ENCODE measurements around the gene FRMD4A.

Gene FRMD4A

DNA sequence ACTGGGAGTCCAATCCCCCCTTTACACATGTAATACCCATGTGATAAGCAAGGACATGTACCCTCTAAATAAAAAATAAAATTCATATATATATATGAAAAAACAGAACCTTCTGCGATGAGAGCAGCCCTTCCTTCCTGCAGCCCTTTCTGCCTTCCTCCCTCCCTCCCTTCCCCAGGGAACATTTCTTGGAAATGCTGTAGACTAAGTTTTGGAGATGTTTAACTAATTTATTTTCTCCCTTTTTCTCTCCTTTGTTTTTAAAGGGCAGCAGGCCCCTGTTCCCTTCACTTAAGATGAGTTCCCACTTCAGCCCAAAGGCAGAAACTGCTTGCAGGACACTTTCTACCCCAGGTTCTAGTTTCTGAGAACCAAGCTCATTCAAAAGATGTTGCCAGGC is 179.2 kb downstream of the FRMD4A start:
- Histone ChIP-seq H3K79me2 (ENCODE audit: control insufficient read depth, low read length) (no peaks in the 10 kb centered on the region), H3F3A (ENCODE audit: control insufficient read depth, insufficient read depth) (no peaks in the 10 kb centered on the region), H3K36me3 (ENCODE audit: control insufficient read depth, low read length) (no peaks in the 10 kb centered on the region), H3K4me2 (ENCODE audit: low read length) (no peak overlapping the region), H3K27me3 (ENCODE audit: control insufficient read depth, low read length) (peaks cover 4% of the 10 kb centered on the region), H4K20me1 (ENCODE audit: control insufficient read depth, insufficient read depth, low read depth, low read length) (no peaks in the 10 kb centered on the region), H3K4me1 (ENCODE audit: control insufficient read depth, low read length) (no peaks in the 10 kb centered on the region), H3K27ac (ENCODE audit: low read depth, low read length) (no peak overlapping the region), H3K9me2 (replicated peaks; ENCODE audit: control insufficient read depth, low read length) (no peaks in the 10 kb centered on the region), H3K9me3 (ENCODE audit: control insufficient read depth, insufficient read depth, low read length) (no peaks in the 10 kb centered on the region), H3K4me3 (ENCODE audit: low read length) (no peak overlapping the region)
- TF ChIP-seq, protein P1, sequence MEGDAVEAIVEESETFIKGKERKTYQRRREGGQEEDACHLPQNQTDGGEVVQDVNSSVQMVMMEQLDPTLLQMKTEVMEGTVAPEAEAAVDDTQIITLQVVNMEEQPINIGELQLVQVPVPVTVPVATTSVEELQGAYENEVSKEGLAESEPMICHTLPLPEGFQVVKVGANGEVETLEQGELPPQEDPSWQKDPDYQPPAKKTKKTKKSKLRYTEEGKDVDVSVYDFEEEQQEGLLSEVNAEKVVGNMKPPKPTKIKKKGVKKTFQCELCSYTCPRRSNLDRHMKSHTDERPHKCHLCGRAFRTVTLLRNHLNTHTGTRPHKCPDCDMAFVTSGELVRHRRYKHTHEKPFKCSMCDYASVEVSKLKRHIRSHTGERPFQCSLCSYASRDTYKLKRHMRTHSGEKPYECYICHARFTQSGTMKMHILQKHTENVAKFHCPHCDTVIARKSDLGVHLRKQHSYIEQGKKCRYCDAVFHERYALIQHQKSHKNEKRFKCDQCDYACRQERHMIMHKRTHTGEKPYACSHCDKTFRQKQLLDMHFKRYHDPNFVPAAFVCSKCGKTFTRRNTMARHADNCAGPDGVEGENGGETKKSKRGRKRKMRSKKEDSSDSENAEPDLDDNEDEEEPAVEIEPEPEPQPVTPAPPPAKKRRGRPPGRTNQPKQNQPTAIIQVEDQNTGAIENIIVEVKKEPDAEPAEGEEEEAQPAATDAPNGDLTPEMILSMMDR (IDR thresholded peaks at IDR 0.05; ENCODE audit: low read depth, low read length, poor library complexity, severe bottlenecking), result no peak
- TF ChIP-seq EZH2phosphoT487 (IDR thresholded peaks at IDR 0.05; ENCODE audit: borderline replicate concordance, low read length), result no peak

DNA sequence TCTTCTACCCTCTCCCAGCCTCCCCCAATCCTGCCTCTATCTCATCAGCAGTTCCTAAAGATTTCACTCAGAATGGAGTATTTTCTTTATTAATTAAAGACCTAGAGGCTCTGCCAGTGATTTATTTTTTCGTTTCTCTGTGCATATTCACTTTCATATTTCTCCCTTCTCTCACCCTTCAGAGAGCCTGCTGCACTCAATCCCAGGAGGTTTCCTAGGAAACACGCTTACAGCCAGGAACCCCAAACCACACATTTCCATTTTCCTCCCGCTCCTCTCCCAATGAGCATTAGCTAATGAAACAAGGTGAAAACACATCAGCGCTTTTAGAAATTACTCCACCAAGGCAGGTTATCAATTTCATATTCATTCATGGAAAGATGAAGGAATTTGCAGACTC is 180.2 kb downstream of the FRMD4A start:
- Histone ChIP-seq H3K79me2 (ENCODE audit: control insufficient read depth, low read length) (no peaks in the 10 kb centered on the region), H4K20me1 (ENCODE audit: control insufficient read depth, insufficient read depth, low read depth, low read length) (no peaks in the 10 kb centered on the region), H3K4me3 (ENCODE audit: low read length) (no peak overlapping the region), H3K4me2 (ENCODE audit: low read length) (no peak overlapping the region), H3K27ac (ENCODE audit: low read depth, low read length) (no peak overlapping the region), H3K9me2 (replicated peaks; ENCODE audit: control insufficient read depth, low read length) (no peaks in the 10 kb centered on the region), H3K36me3 (ENCODE audit: control insufficient read depth, low read length) (no peaks in the 10 kb centered on the region), H3F3A (ENCODE audit: control insufficient read depth, insufficient read depth) (no peaks in the 10 kb centered on the region), H3K4me1 (ENCODE audit: control insufficient read depth, low read length) (no peaks in the 10 kb centered on the region), H3K9me3 (ENCODE audit: control insufficient read depth, insufficient read depth, low read length) (no peaks in the 10 kb centered on the region), H3K27me3 (ENCODE audit: control insufficient read depth, low read length) (peaks cover 3% of the 10 kb centered on the region)
- no peak for TF ChIP-seq EZH2phosphoT487 (IDR thresholded peaks at IDR 0.05; ENCODE audit: borderline replicate concordance, low read length)
- TF ChIP-seq, protein P1 (IDR thresholded peaks at IDR 0.05; ENCODE audit: low read depth, low read length, poor library complexity, severe bottlenecking), result no peak

DNA sequence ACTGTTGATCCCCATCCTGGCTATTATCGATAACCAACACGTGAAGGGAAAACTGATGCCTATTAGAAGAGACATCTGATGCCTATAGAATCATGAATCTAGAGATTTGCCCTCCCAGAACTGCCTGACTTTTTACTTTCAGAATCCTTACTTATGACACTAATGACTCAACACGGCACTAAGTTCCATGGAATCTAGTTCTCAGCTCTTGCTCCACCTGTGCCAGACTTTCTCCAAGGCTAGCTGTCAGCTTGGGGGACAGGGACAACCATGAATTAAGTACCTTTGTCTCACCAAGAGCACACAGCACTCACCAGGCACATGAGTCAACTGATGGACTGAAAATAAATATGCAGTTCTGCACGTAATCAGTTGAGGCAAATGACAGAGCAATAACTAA is 184.2 kb downstream of the FRMD4A start:
- Histone ChIP-seq H4K20me1 (ENCODE audit: control insufficient read depth, insufficient read depth, low read depth, low read length) (no peaks in the 10 kb centered on the region), H3K4me2 (ENCODE audit: low read length) (no peak overlapping the region), H3F3A (ENCODE audit: control insufficient read depth, insufficient read depth) (no peaks in the 10 kb centered on the region), H3K36me3 (ENCODE audit: control insufficient read depth, low read length) (no peaks in the 10 kb centered on the region), H3K79me2 (ENCODE audit: control insufficient read depth, low read length) (no peaks in the 10 kb centered on the region), H3K27ac (ENCODE audit: low read depth, low read length) (no peak overlapping the region), H3K4me1 (ENCODE audit: control insufficient read depth, low read length) (no peaks in the 10 kb centered on the region), H3K9me3 (ENCODE audit: control insufficient read depth, insufficient read depth, low read length) (no peaks in the 10 kb centered on the region), H3K27me3 (ENCODE audit: control insufficient read depth, low read length) (peaks cover 10% of the 10 kb centered on the region), H3K9me2 (replicated peaks; ENCODE audit: control insufficient read depth, low read length) (no peaks in the 10 kb centered on the region), H3K4me3 (ENCODE audit: low read length) (no peak overlapping the region)
- TF ChIP-seq, protein P1 (IDR thresholded peaks at IDR 0.05; ENCODE audit: low read depth, low read length, poor library complexity, severe bottlenecking), result no peak
- no peak for TF ChIP-seq EZH2phosphoT487 (IDR thresholded peaks at IDR 0.05; ENCODE audit: borderline replicate concordance, low read length)

DNA sequence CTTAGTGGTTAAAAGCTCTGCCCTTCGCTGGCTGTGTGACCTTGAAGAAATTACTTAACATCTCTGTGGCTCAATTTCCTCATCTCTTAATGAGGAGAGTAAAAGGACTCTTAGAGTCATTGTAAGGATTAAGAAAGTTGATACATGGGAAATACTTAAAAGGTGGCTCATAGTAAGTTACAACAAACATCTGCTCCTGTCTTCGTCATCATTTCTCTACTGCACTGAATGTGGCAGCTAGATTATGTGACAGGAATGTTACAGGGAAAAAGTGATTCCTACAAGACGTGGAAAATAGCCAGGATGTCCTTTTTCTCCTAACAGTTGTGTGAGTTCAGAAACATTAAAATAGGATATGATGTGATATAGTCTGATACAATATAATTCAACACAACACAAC is 184.7 kb downstream of the FRMD4A start:
- Histone ChIP-seq H3K4me3 (ENCODE audit: low read length) (no peak overlapping the region), H3K9me3 (ENCODE audit: control insufficient read depth, insufficient read depth, low read length) (no peaks in the 10 kb centered on the region), H3K4me1 (ENCODE audit: control insufficient read depth, low read length) (no peaks in the 10 kb centered on the region), H3K27ac (ENCODE audit: low read depth, low read length) (no peak overlapping the region), H3K9me2 (replicated peaks; ENCODE audit: control insufficient read depth, low read length) (no peaks in the 10 kb centered on the region), H3F3A (ENCODE audit: control insufficient read depth, insufficient read depth) (no peaks in the 10 kb centered on the region), H3K79me2 (ENCODE audit: control insufficient read depth, low read length) (no peaks in the 10 kb centered on the region), H3K27me3 (ENCODE audit: control insufficient read depth, low read length) (peaks cover 10% of the 10 kb centered on the region), H4K20me1 (ENCODE audit: control insufficient read depth, insufficient read depth, low read depth, low read length) (no peaks in the 10 kb centered on the region), H3K4me2 (ENCODE audit: low read length) (no peak overlapping the region), H3K36me3 (ENCODE audit: control insufficient read depth, low read length) (no peaks in the 10 kb centered on the region)
- TF ChIP-seq, protein P1 (IDR thresholded peaks at IDR 0.05; ENCODE audit: low read depth, low read length, poor library complexity, severe bottlenecking), result no peak
- TF ChIP-seq EZH2phosphoT487 (IDR thresholded peaks at IDR 0.05; ENCODE audit: borderline replicate concordance, low read length), result no peak
